GM12875 (cell line): ENCODE data around the gene TSHZ2.

Source experiments
- H3K4me3 ChIP-seq: one replicate; pipeline ENCODE4 v1.5.1; 2011; ENCODE audit warnings: low read depth, low read length, control low read depth
- CTCF ChIP-seq: IDR thresholded peaks from 2 replicates; pipeline ENCODE4 v1.5.1; 2011; ENCODE audit warnings: low read depth, mild to moderate bottlenecking, control low read depth, inconsistent platforms, low read length, moderate library complexity, borderline replicate concordance; ENCODE audit not compliant: insufficient read depth

Gene TSHZ2

GRCh38 chr20:52984451-52984810 lies 12.3 kb downstream of the TSHZ2 start:
- no peak for TF ChIP-seq CTCF
- no peak overlapping the region for H3K4me3 ChIP-seq

GRCh38 chr20:52985687-52986086 lies 13.5 kb downstream of the TSHZ2 start:
- H3K4me3 ChIP-seq = no peak overlapping the region
- no peak for TF ChIP-seq CTCF

- no peak for TF ChIP-seq CTCF
- H3K4me3 ChIP-seq = no peak overlapping the region
Measured at GRCh38 chr20:52987295-52987694, 15.1 kb downstream of the TSHZ2 start.

- H3K4me3 ChIP-seq = no peak overlapping the region
- no peak for TF ChIP-seq CTCF
Measured at GRCh38 chr20:52991830-52992229, 19.7 kb downstream of the TSHZ2 start.

GRCh38 chr20:52992632-52993031 lies 20.5 kb downstream of the TSHZ2 start:
- TF ChIP-seq CTCF = no peak
- H3K4me3 ChIP-seq = no peak overlapping the region

- TF ChIP-seq CTCF = no peak
- no peak overlapping the region for H3K4me3 ChIP-seq
Measured at GRCh38 chr20:52993076-52993475, 20.9 kb downstream of the TSHZ2 start.

- H3K4me3 ChIP-seq = no peak overlapping the region
- no peak for TF ChIP-seq CTCF
Measured at GRCh38 chr20:52994184-52994970, 22.2 kb downstream of the TSHZ2 start.
